H9 (cell line): ENCODE data around the gene ALKBH5. TPM values are rescaled to one million over a fixed set of nuclear protein-coding genes. Genes with fewer than 3 reads are reported as not detected.

Experiments used
- DNase-seq: peaks from one replicate; pipeline ENCODE4 v3.0.0-alpha.2; 2017
- H2AFZ ChIP-seq: one replicate; pipeline ENCODE4 v1.6.1; 2013; ENCODE audit warnings: mild to moderate bottlenecking, low read length, control low read depth, moderate library complexity
- H2AK5ac ChIP-seq: 2 replicates; pipeline ENCODE4 v1.6.1; 2013; ENCODE audit warnings: low read length, control low read depth, mixed read lengths; ENCODE audit not compliant: insufficient read length
- H2BK120ac ChIP-seq: one replicate; pipeline ENCODE4 v1.6.1; 2013; ENCODE audit warnings: low read depth, mild to moderate bottlenecking, low read length, control low read depth, inconsistent platforms; ENCODE audit not compliant: poor library complexity, severe bottlenecking
- H2BK12ac ChIP-seq: 2 replicates; pipeline ENCODE4 v1.6.1; 2013; ENCODE audit warnings: low read length, control low read depth, mixed read lengths, low read depth; ENCODE audit not compliant: insufficient read length
- H2BK15ac ChIP-seq: 2 replicates; pipeline ENCODE4 v1.6.1; 2013; ENCODE audit warnings: low read depth, low read length, control low read depth
- H2BK20ac ChIP-seq: one replicate; pipeline ENCODE4 v1.6.1; 2013; ENCODE audit warnings: low read depth, mild to moderate bottlenecking, low read length, control low read depth, inconsistent platforms; ENCODE audit not compliant: poor library complexity, severe bottlenecking
- H2BK5ac ChIP-seq: 2 replicates; pipeline ENCODE4 v1.6.1; 2013; ENCODE audit warnings: low read length, control low read depth, mixed read lengths; ENCODE audit not compliant: insufficient read length
- H3K14ac ChIP-seq: 2 replicates; pipeline ENCODE4 v1.6.1; 2013; ENCODE audit warnings: low read length, control low read depth; ENCODE audit not compliant: insufficient read depth
- H3K18ac ChIP-seq: 2 replicates; pipeline ENCODE4 v1.6.1; 2013; ENCODE audit warnings: low read depth, mild to moderate bottlenecking, mixed read lengths, low read length, control low read depth; ENCODE audit not compliant: insufficient read length
- H3K23ac ChIP-seq: 2 replicates; pipeline ENCODE4 v1.6.1; 2013; ENCODE audit warnings: low read length, control low read depth, mixed read lengths, low read depth; ENCODE audit not compliant: insufficient read length
- H3K23me2 ChIP-seq: 2 replicates; pipeline ENCODE4 v1.6.1; 2013; ENCODE audit warnings: low read depth, mild to moderate bottlenecking, mixed read lengths, low read length, control low read depth; ENCODE audit not compliant: insufficient read length, poor library complexity, severe bottlenecking
- H3K27ac ChIP-seq: 2 replicates; pipeline ENCODE4 v1.5.1; 2013; ENCODE audit warnings: low read length, control low read depth, mixed read lengths, low read depth; ENCODE audit not compliant: insufficient read length
- H3K27me3 ChIP-seq: 2 replicates; pipeline ENCODE4 v1.6.1; 2013; ENCODE audit warnings: low read length, control low read depth, inconsistent platforms; ENCODE audit not compliant: insufficient read depth
- H3K4ac ChIP-seq: 2 replicates; pipeline ENCODE4 v1.6.1; 2013; ENCODE audit warnings: low read depth, mild to moderate bottlenecking, control low read depth, inconsistent platforms, low read length, moderate library complexity
- H3K4me1 ChIP-seq: 2 replicates; pipeline ENCODE4 v1.6.1; 2013; ENCODE audit warnings: low read length, control low read depth, inconsistent platforms; ENCODE audit not compliant: insufficient read depth
- H3K4me2 ChIP-seq: 2 replicates; pipeline ENCODE4 v1.6.1; 2013; ENCODE audit warnings: low read length, control low read depth, mixed read lengths; ENCODE audit not compliant: insufficient read length, insufficient read depth
- H3K56ac ChIP-seq: 2 replicates; pipeline ENCODE4 v1.6.1; 2013; ENCODE audit warnings: low read depth, mild to moderate bottlenecking, mixed read lengths, low read length, control low read depth; ENCODE audit not compliant: insufficient read length
- H3K79me1 ChIP-seq: 2 replicates; pipeline ENCODE4 v1.6.1; 2013; ENCODE audit warnings: low read depth, mild to moderate bottlenecking, moderate library complexity, low read length, control low read depth, inconsistent platforms; ENCODE audit not compliant: insufficient read depth, poor library complexity, severe bottlenecking
- H3K79me2 ChIP-seq: 2 replicates; pipeline ENCODE4 v1.6.1; 2013; ENCODE audit warnings: low read length, control low read depth, inconsistent platforms; ENCODE audit not compliant: insufficient read depth
- H3K9ac ChIP-seq: 2 replicates; pipeline ENCODE4 v1.6.1; 2013; ENCODE audit warnings: low read length, control low read depth, mixed read lengths; ENCODE audit not compliant: insufficient read length; ENCODE audit errors: extremely low read depth
- H3K9me3 ChIP-seq: one replicate; pipeline ENCODE4 v1.6.1; 2013; ENCODE audit warnings: low read depth, low read length, inconsistent platforms; ENCODE audit not compliant: control insufficient read depth
- H3T11ph ChIP-seq: one replicate; pipeline ENCODE4 v1.6.1; 2013; ENCODE audit warnings: mild to moderate bottlenecking, low read length, control low read depth, inconsistent platforms
- H4K20me1 ChIP-seq: one replicate; pipeline ENCODE4 v1.6.1; 2013; ENCODE audit not compliant: control insufficient read depth, insufficient read length, insufficient read depth
- H4K5ac ChIP-seq: 2 replicates; pipeline ENCODE4 v1.6.1; 2013; ENCODE audit warnings: low read depth, mild to moderate bottlenecking, mixed read lengths, low read length, control low read depth; ENCODE audit not compliant: insufficient read length
- H4K8ac ChIP-seq: replicated peaks from 2 replicates; pipeline ENCODE4 v1.6.1; 2013; ENCODE audit warnings: low read length, control low read depth, mixed read lengths, low read depth; ENCODE audit not compliant: insufficient read length
- H4K91ac ChIP-seq: 2 replicates; pipeline ENCODE4 v1.6.1; 2013; ENCODE audit warnings: low read depth, mild to moderate bottlenecking, moderate library complexity, mixed read lengths, low read length, control low read depth; ENCODE audit not compliant: insufficient read length
- H3K27ac Mint-ChIP-seq, 3 experiments: 2 replicates in 2 of 3; 3 replicates in 1 of 3; pipeline ENCODE4 v1.8.0; 2020 to 2021; ENCODE audit warnings: mixed read lengths in 3 of 3, mild to moderate bottlenecking in 1 of 3, moderate library complexity in 1 of 3
- H3K27me3 Mint-ChIP-seq: 2 replicates; pipeline ENCODE4 v1.8.0; 2021; ENCODE audit warnings: low read depth, mild to moderate bottlenecking, moderate library complexity, mixed read lengths
- H3K36me3 Mint-ChIP-seq, 3 experiments: 2 replicates in 2 of 3; 3 replicates in 1 of 3; pipeline ENCODE4 v1.8.0; 2020 to 2021; ENCODE audit warnings: low read depth in 3 of 3, mixed read lengths in 3 of 3; ENCODE audit not compliant: insufficient read depth in 1 of 3
- H3K4me1 Mint-ChIP-seq, 2 experiments: 2 replicates each; pipeline ENCODE4 v1.8.0; 2020; ENCODE audit warnings: mixed read lengths in 2 of 2
- H3K4me3 Mint-ChIP-seq, 2 experiments: 2 replicates in 1 of 2; 3 replicates in 1 of 2; pipeline ENCODE4 v1.8.0; 2020 to 2021; ENCODE audit warnings: mild to moderate bottlenecking in 2 of 2, mixed read lengths in 2 of 2, moderate library complexity in 1 of 2
- H3K9me3 Mint-ChIP-seq, 2 experiments: 2 replicates in 1 of 2; 3 replicates in 1 of 2; pipeline ENCODE4 v1.8.0; 2020; ENCODE audit warnings: mild to moderate bottlenecking in 2 of 2, mixed read lengths in 2 of 2, moderate library complexity in 1 of 2
- WGBS: extraction: QIAGEN DNeasy Blood & Tissue Kit; methylation state at CpG from one replicate; pipeline ENCODE4 v1.1.7; 2013; ENCODE audit warnings: missing lambda C conversion rate, low lambda C conversion rate, mixed read lengths; ENCODE audit not compliant: insufficient read length; ENCODE audit errors: extremely low coverage; 5-methylcytosine and 5-hydroxymethylcytosine counted together
- total RNA-seq: library from RNA; stranded (reverse); gene quantifications from 2 replicates; pipeline ENCODE4 v1.2.1, GENCODE V29; 2021
- TF ChIP-seq, protein P1 (sequence below): fragments of 200-600 bp; sonication (generic); conservative IDR thresholded peaks from 3 replicates; pipeline ENCODE4 v1.8.0; 2021; ENCODE audit warnings: antibody characterized with exemption, mild to moderate bottlenecking

The ALKBH5 gene
- total RNA-seq, 1 experiment from 2014 or later: 89.8 TPM

GRCh38 chr17:18159551-18160120 lies 24.0 kb upstream of the ALKBH5 start:
- no peak overlapping the region for H3T11ph ChIP-seq
- H3K4me1 ChIP-seq: no peaks in the 10 kb centered on the region
- Mint-ChIP-seq H3K4me3 (peak overlapping the region in 1 of 2 experiments; percentile 14; a peak in 2 of 5 replicates), H3K36me3 (no peaks in the 10 kb centered on the region), H3K27me3 (peaks cover 2% of the 10 kb centered on the region), H3K4me1 (peaks cover 13 to 18% of the 10 kb centered on the region in 2 experiments), H3K9me3 (no peaks in the 10 kb centered on the region), H3K27ac (no peak overlapping the region)
- no peak overlapping the region for H2AFZ ChIP-seq
- TF ChIP-seq, protein P1, sequence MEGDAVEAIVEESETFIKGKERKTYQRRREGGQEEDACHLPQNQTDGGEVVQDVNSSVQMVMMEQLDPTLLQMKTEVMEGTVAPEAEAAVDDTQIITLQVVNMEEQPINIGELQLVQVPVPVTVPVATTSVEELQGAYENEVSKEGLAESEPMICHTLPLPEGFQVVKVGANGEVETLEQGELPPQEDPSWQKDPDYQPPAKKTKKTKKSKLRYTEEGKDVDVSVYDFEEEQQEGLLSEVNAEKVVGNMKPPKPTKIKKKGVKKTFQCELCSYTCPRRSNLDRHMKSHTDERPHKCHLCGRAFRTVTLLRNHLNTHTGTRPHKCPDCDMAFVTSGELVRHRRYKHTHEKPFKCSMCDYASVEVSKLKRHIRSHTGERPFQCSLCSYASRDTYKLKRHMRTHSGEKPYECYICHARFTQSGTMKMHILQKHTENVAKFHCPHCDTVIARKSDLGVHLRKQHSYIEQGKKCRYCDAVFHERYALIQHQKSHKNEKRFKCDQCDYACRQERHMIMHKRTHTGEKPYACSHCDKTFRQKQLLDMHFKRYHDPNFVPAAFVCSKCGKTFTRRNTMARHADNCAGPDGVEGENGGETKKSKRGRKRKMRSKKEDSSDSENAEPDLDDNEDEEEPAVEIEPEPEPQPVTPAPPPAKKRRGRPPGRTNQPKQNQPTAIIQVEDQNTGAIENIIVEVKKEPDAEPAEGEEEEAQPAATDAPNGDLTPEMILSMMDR: no peak
- no peak overlapping the region for H3K27ac ChIP-seq
- no CpG with 5 or more reads among the region's 3 CpGs for WGBS
- H3K9ac ChIP-seq: no peak overlapping the region
- no peak overlapping the region for H3K23ac ChIP-seq
- H2BK5ac ChIP-seq: no peak overlapping the region
- no peak overlapping the region for H4K5ac ChIP-seq
- H3K79me2 ChIP-seq: no peaks in the 10 kb centered on the region
- no peak overlapping the region for H2BK12ac ChIP-seq
- H4K8ac ChIP-seq: no peak overlapping the region
- no peak overlapping the region for H4K91ac ChIP-seq
- H3K79me1 ChIP-seq: no peaks in the 10 kb centered on the region
- no peak overlapping the region for H2BK15ac ChIP-seq
- H3K9me3 ChIP-seq: no peaks in the 10 kb centered on the region
- H3K27me3 ChIP-seq: no peaks in the 10 kb centered on the region
- no peak for DNase-seq
- no peak overlapping the region for H3K4me2 ChIP-seq
- H3K14ac ChIP-seq: no peak overlapping the region
- H2BK120ac ChIP-seq: no peak overlapping the region
- H3K23me2 ChIP-seq: no peaks in the 10 kb centered on the region
- no peak overlapping the region for H3K56ac ChIP-seq
- no peak overlapping the region for H2BK20ac ChIP-seq
- H2AK5ac ChIP-seq: no peak overlapping the region
- no peak overlapping the region for H3K4ac ChIP-seq
- no peak overlapping the region for H3K18ac ChIP-seq
- H4K20me1 ChIP-seq: no peaks in the 10 kb centered on the region
